HepG2 (cell line): Measurements from ENCODE around the gene ACBD7. TPM values are rescaled to one million over a fixed set of nuclear protein-coding genes. Genes with fewer than 3 reads are reported as not detected.

Experiments used
- ATAC-seq: fragments of 200-7000 bp; cut with Tn5 transposase; 3 replicates; pipeline ENCODE4 v1.9.1; 2020; ENCODE audit warnings: mild to moderate bottlenecking, moderate library complexity
- BruUV-seq: library from RNA; stranded (reverse); fragments of 400-500 nt; replicated peaks from 2 replicates; lab custom pipeline; 2021; lab: Mats Ljungman, UMichigan
- CTCF ChIA-PET: fragments of 300-600 bp; formaldehyde crosslinking; extraction: SDS; loops from one replicate; lab custom pipeline; 2021; ENCODE audit warnings: low total read pairs, inconsistent platforms, low intra/inter-chr PET ratio; lab: Yijun Ruan, JAX
- POLR2A ChIA-PET: fragments of 350-600 bp; sonication (Branson Sonifier 250); formaldehyde crosslinking; loops from one replicate; lab custom pipeline; 2020; ENCODE audit warnings: antibody characterized with exemption, inconsistent platforms; lab: Yijun Ruan, JAX
- DNase-seq: peaks from one replicate; pipeline ENCODE4 v3.0.0-alpha.2; 2015; ENCODE audit warnings: low spot score
- FAIRE-seq: peaks from 3 replicates; lab custom pipeline; 2011; peaks lifted over from hg19 to GRCh38; lab: Jason Lieb, UNC
- H2AFZ ChIP-seq: one replicate; pipeline ENCODE4 v1.6.1; 2011; ENCODE audit warnings: low read length, inconsistent platforms
- H3K27ac ChIP-seq: fragments of 300-600 bp; 3 replicates; pipeline ENCODE4 v1.8.0; 2011; ENCODE audit warnings: mixed run types, mild to moderate bottlenecking, mixed read lengths, low read length, inconsistent platforms; ENCODE audit not compliant: insufficient read depth; ENCODE audit errors: extremely low read length
- H3K27me3 ChIP-seq, 2 experiments: fragments of 200-600 bp in 1 of 2; 2 replicates in 1 of 2; 3 replicates in 1 of 2; pipeline versions ENCODE4 v1.6.0 to v1.8.0; 2011; ENCODE audit warnings: low read length in 2 of 2, mild to moderate bottlenecking in 2 of 2, moderate library complexity in 2 of 2, inconsistent platforms in 1 of 2; ENCODE audit not compliant: insufficient read depth in 2 of 2, control insufficient read depth in 1 of 2
- H3K36me3 ChIP-seq, 2 experiments: fragments of 200-600 bp in 1 of 2; replicated peaks in 1 of 2; 2 replicates in 1 of 2; 3 replicates in 1 of 2; pipeline versions ENCODE4 v1.5.1 to v1.8.0; 2011; ENCODE audit warnings: low read length in 2 of 2, inconsistent platforms in 1 of 2; ENCODE audit not compliant: insufficient read depth in 2 of 2, control insufficient read depth in 1 of 2
- H3K4me1 ChIP-seq: 2 replicates; pipeline ENCODE4 v1.5.1; 2012; ENCODE audit warnings: low read length, inconsistent platforms; ENCODE audit not compliant: insufficient read depth
- H3K4me2 ChIP-seq: 2 replicates; pipeline ENCODE4 v1.6.0; 2011; ENCODE audit warnings: low read depth, low read length, inconsistent platforms
- H3K4me3 ChIP-seq, 3 experiments: fragments of 200-600 bp in 1 of 3; sonication (generic), shearing (Covaris generic) in 1 of 3; replicated peaks in 1 of 3; 2 replicates each; pipeline ENCODE4 v1.5.1; 2011 to 2016; ENCODE audit warnings: low read length in 3 of 3, inconsistent platforms in 2 of 3, low read depth in 2 of 3, mild to moderate bottlenecking in 2 of 3, control low read depth in 1 of 3, mixed read lengths in 1 of 3; ENCODE audit not compliant: insufficient read depth in 1 of 3
- H3K79me2 ChIP-seq: one replicate; pipeline ENCODE4 v1.6.1; 2011; ENCODE audit warnings: low read length, inconsistent platforms; ENCODE audit not compliant: insufficient read depth
- H3K9ac ChIP-seq: 2 replicates; pipeline ENCODE4 v1.6.0; 2011; ENCODE audit warnings: mild to moderate bottlenecking, low read depth, low read length, inconsistent platforms; ENCODE audit not compliant: insufficient read depth
- H3K9me3 ChIP-seq: 2 replicates; pipeline ENCODE4 v1.5.1; 2012; ENCODE audit warnings: mild to moderate bottlenecking, low read length
- H4K20me1 ChIP-seq: 2 replicates; pipeline ENCODE4 v1.6.0; 2011; ENCODE audit warnings: inconsistent platforms, mild to moderate bottlenecking, low read length, moderate library complexity; ENCODE audit not compliant: insufficient read depth
- GFI1 ChIP-seq: sonication (generic); formaldehyde crosslinking; IDR thresholded peaks from 2 replicates; pipeline ENCODE4 v1.5.0; 2020; ENCODE audit warnings: missing genetic modification reagents, mild to moderate bottlenecking, borderline replicate concordance
- NPAS2 ChIP-seq: sonication (generic); formaldehyde crosslinking; IDR thresholded peaks from 2 replicates; pipeline ENCODE4 v1.8.0; 2022; ENCODE audit warnings: mild to moderate bottlenecking, missing genetic modification reagents, borderline replicate concordance
- PCBP2 ChIP-seq: fragments of 200-400 bp; formaldehyde crosslinking; optimal IDR thresholded peaks from 2 replicates; pipeline ENCODE3; 2018; ENCODE audit warnings: low read length, low read depth; ENCODE audit not compliant: poor library complexity, severe bottlenecking
- POGZ ChIP-seq: sonication (generic); formaldehyde crosslinking; IDR thresholded peaks from 2 replicates; pipeline ENCODE4 v1.4.0; 2020; ENCODE audit warnings: mild to moderate bottlenecking, missing genetic modification reagents
- SOX13 ChIP-seq, 3 experiments: fragments of 450-650 bp in 1 of 3; sonication (generic) in 1 of 3; formaldehyde crosslinking in 1 of 3; IDR thresholded peaks in 2 of 3; conservative IDR thresholded peaks in 1 of 3; 2 replicates each; pipeline versions ENCODE4 v1.5.0 to v1.6.1; 2016 to 2020; ENCODE audit warnings: antibody characterized with exemption in 1 of 3, mild to moderate bottlenecking in 1 of 3, missing compliant biosample characterization in 1 of 3, missing genetic modification reagents in 1 of 3, moderate library complexity in 1 of 3
- ZNF180 ChIP-seq: sonication (generic); formaldehyde crosslinking; IDR thresholded peaks from 2 replicates; pipeline ENCODE4 v1.4.0; 2020; ENCODE audit warnings: low read depth, missing genetic modification reagents, borderline replicate concordance
- ZNF839 ChIP-seq: sonication (generic); formaldehyde crosslinking; IDR thresholded peaks from 2 replicates; pipeline ENCODE4 v1.4.0; 2020; ENCODE audit warnings: missing genetic modification reagents, mild to moderate bottlenecking, borderline replicate concordance
- WGBS: methylation state at CpG from one replicate; pipeline ENCODE4 v1.1.6; 2017; ENCODE audit warnings: low lambda C conversion rate; 5-methylcytosine and 5-hydroxymethylcytosine counted together
- in situ Hi-C: cut with HindIII; loops from 2 replicates; pipeline ENCODE4 v1.10.0; 2017; ENCODE audit warnings: low pct_unique_long_range_greater_than_20kb; ENCODE audit not compliant: extremely low pct_ligation_motif_present
- intact Hi-C: fragments of 100-400 bp; cut with micrococcal nuclease; formaldehyde crosslinking; loops from one replicate; pipeline ENCODE4 v1.10.0; 2022; ENCODE audit not compliant: unreplicated experiment
- polyA plus RNA-seq, 8 experiments: library from polyadenylated mRNA; depleted of rRNA in 3 of 8; stranded (reverse) in 7 of 8; unstranded in 1 of 8; fragments of >200 nt; fragmentation: Illumina TruSeq in 4 of 8; extraction: Trizol in 4 of 8; gene quantifications; 2 replicates each; pipeline versions ENCODE4 v1.2.1 to v1.2.3, GENCODE V29; 2011 to 2016; ENCODE audit warnings: low read depth in 4 of 8, missing spikeins in 1 of 8, mixed read lengths in 1 of 8; ENCODE audit not compliant: insufficient read depth in 1 of 8
- total RNA-seq, 5 experiments: library from RNA; depleted of rRNA; stranded (reverse); fragments of >200 nt; fragmentation: Illumina TruSeq; extraction: Trizol; gene quantifications; 2 replicates each; pipeline ENCODE4 v1.2.3, GENCODE V29; 2016; ENCODE audit warnings: low read depth in 1 of 5
- TF ChIP-seq, protein P1 (sequence below): sonication (generic); formaldehyde crosslinking; IDR thresholded peaks from 2 replicates; pipeline ENCODE4 v1.4.0; 2020; ENCODE audit warnings: missing genetic modification reagents, borderline replicate concordance
- TF ChIP-seq, protein P2 (sequence below): sonication (generic); formaldehyde crosslinking; conservative IDR thresholded peaks from 2 replicates; pipeline ENCODE4 v1.8.0; 2022; ENCODE audit warnings: missing genetic modification reagents
- TF ChIP-seq, protein P3 (sequence below): fragments of 450-650 bp; IDR thresholded peaks from 2 replicates; pipeline ENCODE4 v1.6.1; 2016

ACBD7 gene
- total and polyA plus RNA-seq, 2 of the 13 experiments (the other 11 are each of a cell fraction or from before 2014, with no cell fraction given) = 1.4 to 2.6 TPM

DNA sequence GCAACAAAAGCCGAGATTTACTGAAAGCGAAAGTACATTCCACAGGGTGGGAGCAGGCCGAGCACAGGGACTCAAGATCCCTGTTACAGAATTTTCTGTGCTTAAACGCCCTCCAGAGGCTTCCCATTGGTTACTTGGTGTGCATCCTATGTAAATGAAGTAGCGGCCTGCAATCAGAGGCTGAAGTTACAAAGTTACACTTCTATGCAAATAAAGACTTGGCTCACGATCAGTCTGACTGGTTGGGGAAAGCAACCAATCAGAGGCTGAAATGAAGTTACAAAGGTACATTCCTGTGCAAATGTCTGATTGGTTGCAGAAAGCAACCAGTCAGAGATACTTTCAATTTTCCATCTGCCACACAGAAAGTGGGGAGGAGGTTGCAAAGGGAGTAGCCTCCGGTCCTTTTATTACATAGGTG, 4.1 kb downstream of the ACBD7 start (continued):
- no peak for TF ChIP-seq SOX13 (IDR thresholded peaks at IDR 0.05)
- peak in 1 of 2 experiments; percentile 61; a peak in 1 of 4 replicates for TF ChIP-seq SOX13 (CRISPR knock-in tag; conservative IDR thresholded peaks at IDR 0.05 in 1 of 2, IDR thresholded peaks at IDR 0.05 in 1 of 2)

DNA sequence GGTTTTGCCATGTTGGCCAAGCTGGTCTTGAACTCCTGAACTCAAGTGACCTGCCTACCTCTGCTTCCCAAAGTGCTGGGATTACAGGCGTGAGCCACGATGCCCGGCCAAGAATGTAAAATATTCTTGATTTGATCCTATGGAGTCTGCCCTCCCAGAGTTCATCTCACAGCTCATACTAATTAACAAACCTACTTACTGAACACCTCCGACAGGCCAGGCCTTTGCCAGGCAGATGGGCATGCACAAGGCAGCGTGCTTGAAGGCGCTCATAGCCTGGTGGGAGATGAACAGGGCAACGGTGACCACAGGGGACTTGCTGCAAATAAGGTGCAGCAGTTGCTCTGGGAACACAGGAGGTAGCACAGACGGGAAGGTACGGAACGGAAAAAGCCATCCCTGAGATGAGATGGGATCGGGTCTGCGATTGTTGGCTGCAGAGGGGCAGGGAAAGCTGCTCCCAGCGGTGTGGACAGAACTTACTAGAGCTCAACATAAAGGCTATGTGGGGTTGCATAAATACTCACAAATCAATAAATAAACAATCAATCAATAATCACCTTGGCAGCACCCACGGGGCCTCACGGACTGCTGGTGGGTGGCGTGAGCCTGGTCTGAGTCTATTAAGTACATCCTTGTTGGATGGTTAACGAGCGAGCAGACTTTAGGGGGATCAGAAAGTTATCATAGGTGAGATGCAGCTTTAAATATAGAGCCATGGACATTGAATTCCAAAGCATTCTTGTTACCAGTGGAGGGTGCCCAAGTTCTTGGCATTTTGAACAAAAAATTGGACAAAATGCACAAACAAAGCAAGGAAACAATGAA, 4.7 kb downstream of the ACBD7 start:
- Histone ChIP-seq H4K20me1 (no peaks in the 10 kb centered on the region), H2AFZ (peak overlapping the region; percentile 91), H3K4me1 (peaks cover 24% of the 10 kb centered on the region), H3K9ac (peak overlapping the region; percentile 46), H3K36me3 (no peaks in the 10 kb centered on the region), H3K27ac (peak overlapping the region; percentile 57), H3K4me2 (peak overlapping the region; percentile 94), H3K4me3 (peak overlapping the region; percentile 71 to 77 (median 74)), H3K79me2 (no peaks in the 10 kb centered on the region), H3K27me3 (no peaks in the 10 kb centered on the region; a peak in 1 of 5 replicates), H3K9me3 (no peaks in the 10 kb centered on the region)
- TSS peak; percentile 67 for BruUV-seq
- ChIA-PET CTCF (no interaction called here), POLR2A (interaction anchor here (0.9 kb wide), 2 partner anchors 14 to 85 kb away, joined by 3 to 4 read pairs; partner anchors contain the start of gene NMT2)
- no peak for FAIRE-seq
- DNase-seq = no peak
- 1% methylated on average over 14 of the region's 18 CpGs for WGBS
- intact Hi-C loops = no loop called here
- in situ Hi-C loops = no loop called here
- ATAC-seq = peak; percentile 16
- TF ChIP-seq GFI1 (CRISPR knock-in tag) = no peak
- TF ChIP-seq, protein P1, sequence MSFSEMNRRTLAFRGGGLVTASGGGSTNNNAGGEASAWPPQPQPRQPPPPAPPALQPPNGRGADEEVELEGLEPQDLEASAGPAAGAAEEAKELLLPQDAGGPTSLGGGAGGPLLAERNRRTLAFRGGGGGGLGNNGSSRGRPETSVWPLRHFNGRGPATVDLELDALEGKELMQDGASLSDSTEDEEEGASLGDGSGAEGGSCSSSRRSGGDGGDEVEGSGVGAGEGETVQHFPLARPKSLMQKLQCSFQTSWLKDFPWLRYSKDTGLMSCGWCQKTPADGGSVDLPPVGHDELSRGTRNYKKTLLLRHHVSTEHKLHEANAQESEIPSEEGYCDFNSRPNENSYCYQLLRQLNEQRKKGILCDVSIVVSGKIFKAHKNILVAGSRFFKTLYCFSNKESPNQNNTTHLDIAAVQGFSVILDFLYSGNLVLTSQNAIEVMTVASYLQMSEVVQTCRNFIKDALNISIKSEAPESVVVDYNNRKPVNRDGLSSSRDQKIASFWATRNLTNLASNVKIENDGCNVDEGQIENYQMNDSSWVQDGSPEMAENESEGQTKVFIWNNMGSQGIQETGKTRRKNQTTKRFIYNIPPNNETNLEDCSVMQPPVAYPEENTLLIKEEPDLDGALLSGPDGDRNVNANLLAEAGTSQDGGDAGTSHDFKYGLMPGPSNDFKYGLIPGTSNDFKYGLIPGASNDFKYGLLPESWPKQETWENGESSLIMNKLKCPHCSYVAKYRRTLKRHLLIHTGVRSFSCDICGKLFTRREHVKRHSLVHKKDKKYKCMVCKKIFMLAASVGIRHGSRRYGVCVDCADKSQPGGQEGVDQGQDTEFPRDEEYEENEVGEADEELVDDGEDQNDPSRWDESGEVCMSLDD (CRISPR knock-in tag) = no peak
- no peak for TF ChIP-seq NPAS2 (CRISPR knock-in tag)
- no peak for TF ChIP-seq POGZ (CRISPR knock-in tag)
- TF ChIP-seq ZNF839 (CRISPR knock-in tag) = no peak
- no peak for TF ChIP-seq ZNF180 (CRISPR knock-in tag)
- TF ChIP-seq, protein P2, sequence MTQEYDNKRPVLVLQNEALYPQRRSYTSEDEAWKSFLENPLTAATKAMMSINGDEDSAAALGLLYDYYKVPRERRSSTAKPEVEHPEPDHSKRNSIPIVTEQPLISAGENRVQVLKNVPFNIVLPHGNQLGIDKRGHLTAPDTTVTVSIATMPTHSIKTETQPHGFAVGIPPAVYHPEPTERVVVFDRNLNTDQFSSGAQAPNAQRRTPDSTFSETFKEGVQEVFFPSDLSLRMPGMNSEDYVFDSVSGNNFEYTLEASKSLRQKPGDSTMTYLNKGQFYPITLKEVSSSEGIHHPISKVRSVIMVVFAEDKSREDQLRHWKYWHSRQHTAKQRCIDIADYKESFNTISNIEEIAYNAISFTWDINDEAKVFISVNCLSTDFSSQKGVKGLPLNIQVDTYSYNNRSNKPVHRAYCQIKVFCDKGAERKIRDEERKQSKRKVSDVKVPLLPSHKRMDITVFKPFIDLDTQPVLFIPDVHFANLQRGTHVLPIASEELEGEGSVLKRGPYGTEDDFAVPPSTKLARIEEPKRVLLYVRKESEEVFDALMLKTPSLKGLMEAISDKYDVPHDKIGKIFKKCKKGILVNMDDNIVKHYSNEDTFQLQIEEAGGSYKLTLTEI (CRISPR knock-in tag) = no peak
- TF ChIP-seq PCBP2 = no peak
- TF ChIP-seq, protein P3, sequence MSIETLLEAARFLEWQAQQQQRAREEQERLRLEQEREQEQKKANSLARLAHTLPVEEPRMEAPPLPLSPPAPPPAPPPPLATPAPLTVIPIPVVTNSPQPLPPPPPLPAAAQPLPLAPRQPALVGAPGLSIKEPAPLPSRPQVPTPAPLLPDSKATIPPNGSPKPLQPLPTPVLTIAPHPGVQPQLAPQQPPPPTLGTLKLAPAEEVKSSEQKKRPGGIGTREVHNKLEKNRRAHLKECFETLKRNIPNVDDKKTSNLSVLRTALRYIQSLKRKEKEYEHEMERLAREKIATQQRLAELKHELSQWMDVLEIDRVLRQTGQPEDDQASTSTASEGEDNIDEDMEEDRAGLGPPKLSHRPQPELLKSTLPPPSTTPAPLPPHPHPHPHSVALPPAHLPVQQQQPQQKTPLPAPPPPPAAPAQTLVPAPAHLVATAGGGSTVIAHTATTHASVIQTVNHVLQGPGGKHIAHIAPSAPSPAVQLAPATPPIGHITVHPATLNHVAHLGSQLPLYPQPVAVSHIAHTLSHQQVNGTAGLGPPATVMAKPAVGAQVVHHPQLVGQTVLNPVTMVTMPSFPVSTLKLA = no peak
